Skeletal muscle cell (primary cell): Measurements from ENCODE around the gene PACSIN3.

Source experiments
- DNase-seq: peaks from one replicate; pipeline ENCODE4 v3.0.0-alpha.2; 2010; ENCODE audit warnings: low read depth
- H3K4me3 ChIP-seq: 2 replicates; pipeline ENCODE4 v1.5.1; 2011; ENCODE audit warnings: low read depth, mild to moderate bottlenecking, control low read depth, low read length, moderate library complexity

PACSIN3 gene

DNA sequence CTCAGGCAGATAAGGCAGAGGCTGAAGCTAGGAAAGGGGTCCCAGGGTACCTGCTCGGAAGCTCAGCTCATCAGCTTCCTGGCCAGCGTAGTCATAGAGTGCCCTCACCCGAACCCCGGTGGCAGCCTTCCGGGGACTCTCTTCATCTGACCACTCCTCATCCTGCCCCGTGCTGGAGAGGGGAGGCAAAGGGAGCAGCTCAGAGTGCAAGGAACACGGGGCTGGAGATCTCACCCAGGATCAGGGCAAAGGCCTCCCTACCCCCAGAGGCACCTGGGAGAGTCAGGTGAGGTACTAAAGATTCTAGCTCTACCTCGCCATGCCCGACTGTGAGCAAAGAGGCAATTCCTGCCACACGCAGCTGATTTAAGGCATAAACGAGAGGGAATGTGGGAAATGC is 7.9 kb downstream of the PACSIN3 start:
- H3K4me3 ChIP-seq = no peak overlapping the region
- DNase-seq = no peak

DNA sequence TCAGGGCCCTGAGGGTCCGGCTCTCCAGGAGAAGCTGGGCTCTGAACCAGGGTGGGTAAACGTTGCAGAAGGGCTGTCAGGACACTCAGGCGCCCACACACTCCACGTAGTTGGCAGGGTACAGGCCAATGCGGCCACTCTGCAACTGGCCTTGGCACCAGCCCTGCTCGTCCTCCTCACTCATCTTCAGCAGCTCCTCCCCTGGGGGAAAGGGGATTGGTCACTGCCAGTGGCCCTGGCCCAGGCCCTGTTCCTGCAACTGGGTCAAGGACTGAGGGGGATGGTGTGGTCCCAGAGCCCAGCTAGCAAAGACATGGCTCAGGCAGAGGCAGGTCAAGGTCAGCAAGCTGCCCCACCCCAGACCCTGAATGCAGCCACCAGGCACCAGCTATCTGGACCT is 8.4 kb downstream of the PACSIN3 start:
- no peak overlapping the region for H3K4me3 ChIP-seq
- DNase-seq = no peak

DNA sequence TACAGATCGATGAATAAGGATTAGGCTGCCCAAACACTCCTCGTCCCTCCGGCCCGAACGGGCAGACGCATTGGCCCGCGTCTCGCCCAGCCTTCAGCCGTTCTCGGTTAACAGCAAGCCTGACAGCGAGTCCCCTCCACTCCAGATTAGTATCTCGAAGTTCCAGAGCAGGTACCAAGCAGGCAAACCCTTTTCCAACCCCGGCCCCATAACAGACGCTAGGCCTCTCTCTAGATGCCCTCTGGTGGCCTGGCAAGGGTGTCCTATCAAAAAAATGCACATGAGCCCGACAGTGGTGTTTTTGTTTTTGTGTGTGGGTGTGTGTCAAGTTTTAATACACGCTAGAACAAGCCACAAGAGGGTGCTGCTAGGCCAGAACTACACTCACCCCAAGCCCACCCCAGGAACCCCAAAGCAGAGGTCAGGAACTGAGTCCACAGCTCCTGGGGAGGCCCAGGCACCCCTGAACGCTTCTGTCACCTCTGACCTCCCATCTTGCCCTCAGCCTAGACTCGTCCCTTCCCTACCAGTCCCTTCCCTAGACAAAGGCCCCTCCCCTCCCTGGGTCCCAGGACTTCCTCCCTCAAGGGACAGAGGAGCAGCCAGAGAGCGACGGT is 8.9 kb downstream of the PACSIN3 start:
- peak overlapping the region; percentile 98 for H3K4me3 ChIP-seq
- no peak for DNase-seq

DNA sequence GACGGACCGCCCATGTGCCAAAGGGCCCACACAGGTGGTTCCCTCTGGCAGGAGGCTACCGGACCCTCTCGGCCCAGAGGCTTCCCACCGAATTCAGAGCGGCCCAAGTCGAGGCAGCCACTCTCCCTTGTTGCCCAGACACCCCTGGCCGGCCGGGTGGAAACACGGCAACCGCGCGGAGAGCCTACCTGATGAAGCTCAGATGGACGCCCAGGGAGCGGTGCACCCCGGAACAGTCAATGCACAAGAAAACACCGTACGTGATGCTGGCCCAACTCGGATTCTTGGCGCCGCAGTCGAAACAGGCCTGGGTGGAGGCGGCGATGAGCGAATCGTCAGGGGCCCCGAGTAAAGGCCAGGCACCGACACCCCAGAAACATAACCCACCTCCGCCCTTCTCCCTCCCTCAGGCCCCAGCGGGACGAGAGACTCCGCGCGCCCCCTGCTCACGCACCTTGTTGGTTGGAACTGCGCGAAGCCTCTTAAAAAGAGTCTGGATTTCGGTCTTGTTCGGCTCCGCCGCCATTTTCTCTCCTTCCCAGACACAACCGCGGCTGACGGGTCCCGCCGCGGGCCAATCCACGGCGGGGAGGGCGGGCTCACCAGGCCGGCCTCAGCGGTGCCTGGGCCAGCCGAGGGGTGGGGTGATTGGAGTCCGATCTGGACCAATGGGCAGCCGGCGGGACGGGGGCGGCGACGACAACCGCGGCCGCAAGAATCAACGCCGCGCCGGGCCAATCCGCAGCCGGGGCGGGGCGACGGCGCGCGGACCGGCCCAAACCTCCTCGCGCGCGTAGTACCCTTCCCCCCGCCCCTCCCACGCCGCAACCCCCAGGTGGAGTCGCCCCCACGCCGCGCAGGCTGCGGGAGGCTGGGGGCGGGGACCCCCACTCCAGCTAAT is 9.7 kb downstream of the PACSIN3 start, which contains the start of gene ARFGAP2:
Gene ARFGAP2, minus strand, starts transcription at position 552 of the 901 bp plus-strand sequence. Its CDS starts 26 bp downstream, at position 526.
- DNase-seq = peak; percentile 85
- H3K4me3 ChIP-seq = peak within 1 kb of the TSS; percentile 98

DNA sequence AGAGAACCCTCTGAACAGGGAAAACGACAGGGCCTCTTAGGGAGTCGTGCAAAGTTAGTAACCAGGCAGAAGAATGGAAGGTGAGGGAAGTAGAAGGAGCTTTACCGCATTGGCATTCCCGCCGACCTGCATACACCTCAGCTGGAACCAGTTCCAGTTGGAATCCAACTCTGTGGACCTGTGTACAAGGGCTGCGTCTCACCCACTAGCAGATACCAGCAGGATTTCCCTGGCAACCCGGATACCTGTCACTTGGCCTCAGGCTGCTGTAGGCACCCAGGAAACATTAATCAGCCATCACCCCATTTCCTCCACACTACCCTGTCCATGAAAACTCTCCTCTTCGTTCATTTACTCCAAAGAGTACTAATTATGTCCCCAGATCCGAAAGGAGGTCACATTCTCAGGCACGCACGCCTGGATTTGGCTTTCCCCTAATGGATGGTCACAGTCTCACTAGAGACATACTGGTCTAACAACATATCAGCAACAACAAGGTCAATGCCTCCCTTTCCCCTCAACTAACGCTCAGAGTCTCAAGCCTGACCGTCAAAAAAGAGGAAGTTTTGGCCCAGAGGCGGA is 10.4 kb downstream of the PACSIN3 start:
- DNase-seq = no peak
- H3K4me3 ChIP-seq = peak overlapping the region; percentile 98

DNA sequence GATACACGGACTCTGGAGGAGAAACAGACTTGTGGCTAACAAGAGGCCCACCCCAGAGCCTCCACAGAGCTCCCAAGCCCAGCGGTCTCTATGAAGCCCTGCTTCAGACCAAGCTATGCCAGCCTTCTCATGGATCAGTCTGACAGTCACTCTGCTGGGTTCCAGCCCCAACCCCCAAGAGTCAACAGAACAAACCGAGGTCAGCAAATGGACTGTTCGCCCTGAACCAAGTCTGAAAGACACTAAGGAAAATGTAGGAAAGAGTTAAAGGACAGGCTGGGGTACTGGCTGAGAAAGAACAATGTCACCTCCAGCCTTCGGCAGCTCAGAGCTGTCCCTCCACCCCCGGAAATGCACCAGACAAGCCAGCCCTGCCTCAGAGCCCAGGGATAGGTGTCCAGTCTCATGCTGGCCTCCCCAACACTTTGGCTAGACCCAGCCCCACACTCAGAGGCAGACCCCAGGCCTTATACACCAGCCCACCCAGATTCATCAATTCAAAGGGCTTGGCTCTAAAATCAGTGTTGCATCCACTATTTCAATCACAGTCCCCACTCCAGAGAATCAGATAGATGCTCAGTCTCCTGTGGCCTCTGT is 13.4 kb downstream of the PACSIN3 start:
- H3K4me3 ChIP-seq = no peak overlapping the region
- DNase-seq = no peak

DNA sequence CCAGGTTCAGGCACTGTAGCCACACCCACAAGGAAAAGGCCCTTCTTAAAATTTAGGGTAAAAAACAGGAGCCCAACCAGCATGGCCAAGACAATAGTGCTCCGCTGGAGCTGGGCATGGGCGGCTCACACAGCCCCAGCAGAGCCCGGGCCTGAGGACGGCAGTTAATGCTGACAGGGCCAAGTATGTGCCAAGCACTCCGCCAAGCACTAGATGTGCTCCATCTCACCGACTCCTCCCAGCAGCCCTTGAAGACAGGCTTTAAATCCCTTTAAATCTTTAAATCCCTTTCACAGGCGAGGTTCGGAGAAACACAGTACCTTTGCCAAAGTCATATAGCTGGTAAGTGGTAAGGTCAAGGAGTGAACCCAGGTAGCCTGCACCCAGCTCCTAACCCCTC is 14.4 kb downstream of the PACSIN3 start:
- DNase-seq = no peak
- H3K4me3 ChIP-seq = no peak overlapping the region

DNA sequence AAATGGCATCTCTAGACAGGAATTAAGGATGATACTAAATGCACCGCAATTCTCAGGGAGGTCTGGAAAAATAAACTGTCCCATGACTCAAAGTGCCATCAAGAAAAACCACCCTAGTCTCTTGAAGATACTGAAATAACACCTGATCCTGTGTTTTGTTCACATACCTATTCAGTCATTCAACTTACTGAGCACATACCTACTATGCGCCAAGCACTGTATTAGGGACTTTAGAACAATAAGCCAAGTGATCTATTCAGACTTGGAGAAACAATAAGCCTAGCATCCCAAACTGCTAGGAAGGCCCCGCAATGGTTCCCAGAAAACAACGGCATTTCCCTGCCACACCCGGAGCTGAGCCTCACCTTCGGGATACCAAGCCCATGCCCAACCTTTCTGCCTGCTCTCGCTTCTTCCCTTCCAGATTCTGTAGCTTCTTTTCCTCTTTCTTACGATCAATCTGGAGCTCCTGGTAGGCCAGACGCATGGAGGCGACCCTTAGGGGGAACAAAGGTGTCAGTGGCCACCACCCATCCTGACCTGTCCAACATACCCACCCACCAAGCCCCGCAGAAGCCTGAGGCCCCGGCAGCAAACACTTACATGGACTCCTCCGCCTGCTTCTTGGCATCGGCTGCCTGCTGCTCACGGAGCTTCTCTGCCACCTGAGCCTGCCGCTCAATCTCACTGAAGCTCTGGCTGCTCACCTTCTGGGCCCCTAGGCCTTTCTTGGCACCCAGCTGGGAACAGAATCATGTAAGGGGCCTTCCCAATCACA is 15.0 kb downstream of the PACSIN3 start:
- H3K4me3 ChIP-seq = no peak overlapping the region
- no peak for DNase-seq

DNA sequence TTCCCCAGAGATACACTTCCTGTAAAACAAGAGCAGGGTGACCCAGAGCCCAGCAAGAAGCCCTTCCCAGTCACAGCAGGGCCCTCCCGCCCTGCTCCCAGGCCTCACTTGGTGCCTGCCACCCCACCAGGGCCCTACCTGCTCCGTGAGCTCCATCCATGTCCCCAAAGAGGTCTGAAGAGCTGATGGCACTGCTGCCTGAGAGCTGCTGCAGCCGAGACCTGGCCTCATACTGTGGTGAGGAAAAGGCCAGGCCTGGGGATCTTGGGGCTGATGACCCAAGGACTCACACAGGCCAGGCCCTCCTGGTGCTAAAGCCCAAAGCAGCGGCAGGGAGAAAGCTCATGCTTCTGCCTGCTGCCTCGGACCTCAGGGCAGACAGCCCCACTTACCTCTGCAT is 19.9 kb downstream of the PACSIN3 start:
- no peak overlapping the region for H3K4me3 ChIP-seq
- no peak for DNase-seq

DNA sequence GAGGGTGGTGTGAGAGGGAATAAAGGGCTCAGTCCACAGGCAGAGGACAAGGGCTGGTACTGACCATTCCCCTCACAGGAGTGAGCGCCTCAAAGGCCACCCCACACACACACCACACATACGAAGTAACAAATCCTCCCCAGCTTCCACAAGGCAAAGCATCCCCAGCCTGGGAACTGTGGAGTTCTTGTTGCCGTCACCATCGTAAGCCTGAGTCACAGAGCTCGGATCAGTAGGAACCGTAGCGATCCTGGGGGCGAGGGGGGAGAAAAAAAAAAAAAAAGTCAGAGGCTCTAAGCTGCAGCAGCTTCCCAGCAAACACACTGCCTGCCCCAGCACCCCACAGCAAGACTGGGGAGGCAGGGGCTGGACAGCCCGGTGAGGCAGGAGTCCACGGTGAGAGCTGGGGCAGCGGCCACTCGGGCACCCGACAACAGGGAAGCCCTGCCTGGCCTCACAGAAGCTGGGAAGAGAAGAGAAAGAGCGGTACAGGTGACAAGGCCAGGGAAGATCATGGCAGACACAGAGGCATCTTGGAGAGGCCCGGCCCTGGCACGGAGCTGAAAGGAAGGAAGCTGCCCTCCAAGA is 20.9 kb downstream of the PACSIN3 start:
- no peak overlapping the region for H3K4me3 ChIP-seq

DNA sequence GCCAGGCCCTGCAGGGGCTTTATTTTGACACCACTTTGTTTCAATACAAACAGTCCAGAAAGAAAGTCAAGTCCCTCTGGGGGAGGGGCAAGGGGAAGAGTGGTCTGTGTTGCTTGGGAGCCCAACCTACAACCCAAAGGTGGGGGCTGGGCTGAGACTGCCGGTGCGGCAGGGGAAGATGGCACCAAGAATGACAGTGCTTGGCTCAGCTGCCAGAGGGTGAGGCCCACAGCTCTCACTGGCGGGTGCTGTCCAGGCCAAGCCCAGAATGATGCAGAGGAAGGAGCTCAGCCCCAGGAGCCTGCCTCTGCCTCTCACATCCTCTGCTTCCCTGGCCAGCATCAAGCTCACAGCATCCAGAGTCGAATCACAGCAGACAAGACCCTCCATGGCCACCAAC is 21.9 kb downstream of the PACSIN3 start:
- no peak overlapping the region for H3K4me3 ChIP-seq
- DNase-seq = no peak

More for the DNA sequence above, 20.9 kb downstream of the PACSIN3 start:
- no peak for DNase-seq

DNA sequence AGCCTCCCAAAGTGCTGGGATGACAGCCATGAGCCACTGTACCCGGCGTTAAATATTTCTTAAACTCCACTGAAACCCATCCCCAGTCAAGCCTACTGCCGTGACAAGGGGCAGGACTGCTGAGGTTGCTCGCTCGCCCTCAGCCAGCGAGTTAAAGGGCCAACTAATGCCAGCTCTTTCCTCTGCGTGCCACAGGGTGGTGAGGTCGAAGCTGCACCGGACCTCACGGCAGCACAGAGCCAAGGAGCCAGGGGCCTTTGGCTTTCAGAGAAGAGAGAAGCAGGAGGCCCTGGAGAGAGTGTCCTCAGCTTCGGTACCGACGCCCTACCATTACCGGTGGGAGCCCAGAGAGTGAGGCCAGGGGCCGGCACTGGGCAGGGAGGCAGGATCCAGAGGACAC is 22.3 kb downstream of the PACSIN3 start:
- H3K4me3 ChIP-seq = no peak overlapping the region
- no peak for DNase-seq

DNA sequence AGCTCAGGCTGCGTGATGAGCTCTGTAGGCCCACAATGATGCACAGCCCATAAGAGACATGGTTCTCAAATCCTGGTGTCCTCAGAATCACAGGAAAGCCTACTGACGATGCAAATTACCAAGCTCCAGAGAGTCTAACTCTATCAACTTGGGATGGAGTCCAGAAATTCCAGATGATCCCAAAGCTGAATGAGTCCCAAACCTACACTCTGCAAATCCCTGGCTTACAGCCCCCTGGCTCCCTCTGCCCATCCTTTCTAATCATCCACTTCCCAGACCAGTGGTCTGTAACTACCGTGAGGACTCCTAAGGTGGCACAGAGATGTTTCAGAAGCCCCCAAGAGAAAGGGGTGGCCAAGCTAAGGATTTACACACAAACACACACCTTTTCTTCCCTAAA is 23.0 kb downstream of the PACSIN3 start:
- no peak for DNase-seq
- H3K4me3 ChIP-seq = no peak overlapping the region

DNA sequence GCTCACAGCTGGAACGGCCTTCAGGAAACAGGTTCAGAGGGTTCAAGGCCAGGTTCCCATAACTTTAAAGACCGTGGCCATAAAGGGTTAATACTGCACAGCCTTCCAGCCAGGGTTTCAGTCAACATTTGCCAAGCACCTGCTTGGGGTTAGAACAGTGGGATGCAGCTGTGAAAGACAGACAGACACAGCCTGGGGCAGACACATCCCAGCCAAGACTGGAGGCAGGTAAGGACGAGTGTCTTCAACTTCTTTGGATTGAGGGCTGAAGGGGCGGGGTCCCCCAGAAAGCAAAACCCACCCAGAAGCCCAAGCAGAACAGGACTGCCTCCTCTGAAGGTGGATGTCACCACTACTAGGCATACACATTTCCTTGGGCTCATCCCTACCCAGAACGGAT is 23.8 kb downstream of the PACSIN3 start:
- no peak overlapping the region for H3K4me3 ChIP-seq
- DNase-seq = no peak

DNA sequence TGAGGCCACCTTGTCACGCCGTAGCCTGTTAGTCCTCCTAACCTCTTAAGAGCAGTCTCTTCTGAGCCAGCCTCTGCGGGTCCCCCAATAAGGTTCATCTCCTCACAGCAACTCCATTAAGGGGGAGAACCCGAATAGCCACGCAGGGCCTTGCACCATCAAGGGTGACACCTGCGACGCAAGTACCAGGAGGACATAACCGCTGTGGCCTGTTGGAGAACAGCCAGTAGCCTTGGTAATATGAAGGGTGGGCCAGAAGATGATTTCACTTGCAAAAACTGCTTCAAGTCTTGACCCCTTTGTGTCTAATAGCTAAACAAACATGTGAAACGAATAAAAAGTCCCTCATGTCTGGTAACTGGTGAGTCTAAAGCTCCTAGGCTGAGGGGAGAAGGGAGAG is 24.3 kb downstream of the PACSIN3 start:
- DNase-seq = no peak
- no peak overlapping the region for H3K4me3 ChIP-seq

DNA sequence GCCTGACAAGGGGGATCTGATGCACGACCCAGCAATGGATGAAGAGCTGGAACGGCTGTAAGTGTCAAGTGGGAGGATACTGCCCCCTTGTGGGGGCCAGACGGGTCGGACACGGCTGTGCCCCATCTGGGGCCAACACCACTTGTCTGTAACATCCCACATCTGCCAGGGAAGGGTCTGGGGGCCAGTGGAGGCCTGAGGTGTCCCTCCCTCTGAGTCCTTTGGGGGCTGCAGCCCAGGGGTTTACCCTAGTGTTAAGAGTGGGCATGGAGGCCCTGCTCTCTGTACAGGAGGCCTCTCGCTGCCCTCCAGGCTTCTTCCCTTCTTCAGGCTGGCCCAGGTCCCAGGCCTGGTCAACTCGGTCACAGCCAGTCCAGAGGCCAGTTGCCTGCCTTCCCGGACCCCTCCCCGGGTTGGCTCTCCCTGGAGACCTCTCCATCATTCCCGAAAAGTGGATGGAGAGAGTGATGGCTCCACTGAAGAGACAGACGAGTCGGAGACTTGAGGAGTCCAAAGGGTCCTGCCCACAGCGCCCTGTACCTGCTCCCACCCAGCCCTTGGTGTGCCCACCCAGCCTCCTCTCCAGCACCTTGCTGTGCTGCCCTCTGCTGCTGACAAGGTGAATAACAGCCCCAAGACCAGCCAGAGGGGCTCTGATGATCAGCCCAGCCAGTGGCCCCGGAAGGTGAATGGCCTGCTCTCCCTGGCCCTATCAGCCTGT is 24.9 kb downstream of the PACSIN3 start:
- no peak overlapping the region for H3K4me3 ChIP-seq
- no peak for DNase-seq

DNA sequence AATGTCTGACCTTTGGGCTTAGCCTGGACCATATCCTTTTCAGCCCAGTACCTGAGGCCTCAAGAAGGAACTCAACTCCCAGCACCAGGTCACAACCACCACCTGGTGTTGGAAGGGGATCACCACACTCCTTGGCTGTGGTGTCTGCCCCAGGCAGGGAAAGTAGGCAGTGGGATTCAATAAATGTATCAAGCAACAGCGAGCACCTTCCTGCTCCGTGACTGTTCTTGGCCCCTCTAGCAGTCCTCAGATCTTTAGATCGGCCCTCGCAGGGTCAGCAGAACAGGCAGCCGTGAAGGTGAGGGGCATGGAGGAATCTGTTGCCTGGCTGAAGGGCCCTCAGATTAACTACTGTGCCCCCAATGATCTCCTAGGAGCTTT is 25.5 kb downstream of the PACSIN3 start:
- DNase-seq = no peak
- H3K4me3 ChIP-seq = no peak overlapping the region

DNA sequence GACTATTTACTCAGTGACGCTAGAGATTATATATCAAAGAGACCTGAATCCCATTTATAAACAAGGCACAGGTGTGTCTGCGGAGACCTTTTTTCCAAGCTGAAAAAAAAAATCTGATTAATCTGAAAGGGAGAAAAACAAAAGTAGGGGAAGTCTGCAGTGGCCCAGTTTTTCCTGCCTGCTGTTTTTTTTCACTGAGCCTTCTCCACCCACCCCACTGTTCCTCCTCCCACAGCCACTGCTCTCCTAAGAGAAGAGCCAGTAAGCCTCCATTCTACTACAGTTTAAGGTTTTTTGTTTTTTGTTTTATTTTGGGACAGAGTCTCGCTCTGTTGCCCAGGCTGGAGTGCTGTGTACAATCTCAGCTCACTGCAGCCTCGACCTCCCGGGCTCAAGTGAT is 28.0 kb downstream of the PACSIN3 start:
- no peak for DNase-seq
- no peak overlapping the region for H3K4me3 ChIP-seq

DNA sequence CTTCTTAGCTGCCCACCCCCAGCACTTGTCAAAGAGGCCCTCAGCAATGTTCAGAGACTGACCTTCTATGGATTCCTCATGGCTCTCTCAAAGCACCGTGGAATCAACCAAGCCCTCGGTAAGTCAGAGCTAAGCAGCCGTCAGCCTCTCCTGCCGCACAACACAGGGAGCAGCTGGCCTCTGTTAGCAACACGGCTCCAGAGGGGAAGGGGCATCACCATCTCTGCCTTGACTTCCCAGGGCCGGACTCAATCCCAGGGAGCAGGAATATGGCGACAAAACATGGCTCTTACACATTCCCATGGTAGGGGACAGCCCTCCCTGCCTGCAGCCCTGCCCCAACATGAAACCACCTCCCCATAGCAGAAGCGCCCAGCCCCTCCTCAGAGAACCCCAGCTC is 28.4 kb downstream of the PACSIN3 start:
- H3K4me3 ChIP-seq = no peak overlapping the region
- no peak for DNase-seq
